MM.1S (cell line): ENCODE data around the gene LEUTX.
"Not testable (repeated sequence)": the region's sequence is repeated elsewhere in the genome, so short reads cannot be mapped to it uniquely, and the experiment has no call there.

Experiments
- DNase-seq: peaks from one replicate; pipeline ENCODE4 v3.0.0-alpha.2; 2015
- H2AFZ ChIP-seq: fragments of 300-600 bp; sonication (generic); 2 replicates; pipeline ENCODE4 v1.6.0; 2016; ENCODE audit warnings: antibody characterized with exemption, low read length
- H3F3A ChIP-seq: fragments of 300-600 bp; sonication (generic); 2 replicates; pipeline ENCODE4 v1.6.1; 2016; ENCODE audit warnings: mild to moderate bottlenecking, antibody characterized with exemption, low read length, moderate library complexity, mixed read lengths; ENCODE audit not compliant: insufficient read depth
- H3K27ac ChIP-seq: fragments of 300-600 bp; sonication (generic); 2 replicates; pipeline ENCODE4 v1.5.1; 2016; ENCODE audit warnings: mild to moderate bottlenecking, low read length
- H3K27me3 ChIP-seq: fragments of 300-600 bp; sonication (generic); replicated peaks from 2 replicates; pipeline ENCODE4 v1.6.0; 2016; ENCODE audit warnings: low read length; ENCODE audit not compliant: insufficient read depth
- H3K36me3 ChIP-seq: fragments of 300-600 bp; sonication (generic); replicated peaks from 2 replicates; pipeline ENCODE4 v1.6.1; 2016; ENCODE audit warnings: mild to moderate bottlenecking, low read length, mixed read lengths; ENCODE audit not compliant: insufficient read depth
- H3K4me1 ChIP-seq: fragments of 300-600 bp; sonication (generic); 2 replicates; pipeline ENCODE4 v1.6.1; 2016; ENCODE audit warnings: low read length, mixed read lengths
- H3K4me2 ChIP-seq: fragments of 300-600 bp; sonication (generic); 2 replicates; pipeline ENCODE4 v1.6.0; 2016; ENCODE audit warnings: low read depth, low read length
- H3K4me3 ChIP-seq: fragments of 300-600 bp; sonication (generic); 2 replicates; pipeline ENCODE4 v1.5.1; 2016; ENCODE audit warnings: low read length, mixed read lengths
- H3K79me2 ChIP-seq: fragments of 300-600 bp; sonication (generic); 2 replicates; pipeline ENCODE4 v1.6.1; 2016; ENCODE audit warnings: mixed run types, low read length, mixed read lengths
- H3K9ac ChIP-seq: fragments of 300-600 bp; sonication (generic); 2 replicates; pipeline ENCODE4 v1.6.1; 2016; ENCODE audit warnings: low read length, mixed read lengths
- H3K9me2 ChIP-seq: fragments of 300-600 bp; sonication (generic); replicated peaks from 2 replicates; pipeline ENCODE4 v1.6.1; 2016; ENCODE audit warnings: mild to moderate bottlenecking, low read length, mixed read lengths; ENCODE audit not compliant: insufficient read depth
- H3K9me3 ChIP-seq: fragments of 300-600 bp; sonication (generic); replicated peaks from 2 replicates; pipeline ENCODE4 v1.6.1; 2016; ENCODE audit warnings: mild to moderate bottlenecking, low read length, mixed read lengths; ENCODE audit not compliant: insufficient read depth
- H4K20me1 ChIP-seq: fragments of 300-600 bp; sonication (generic); 2 replicates; pipeline ENCODE4 v1.6.1; 2016; ENCODE audit warnings: mild to moderate bottlenecking, low read length, moderate library complexity, mixed read lengths; ENCODE audit not compliant: insufficient read depth
- CTCF ChIP-seq: fragments of 300-600 bp; sonication (generic); IDR thresholded peaks from 2 replicates; pipeline ENCODE4 v1.5.1; 2016; ENCODE audit warnings: antibody characterized with exemption, low read length, mixed read lengths
- EZH2 ChIP-seq: fragments of 300-600 bp; sonication (generic); optimal IDR thresholded peaks from 2 replicates; pipeline ENCODE3; 2017; ENCODE audit warnings: low read depth, mild to moderate bottlenecking, antibody characterized with exemption, low read length, mixed read lengths
- EZH2phosphoT487 ChIP-seq: fragments of 300-600 bp; sonication (generic); IDR thresholded peaks from 2 replicates; pipeline ENCODE4 v1.6.1; 2018; ENCODE audit warnings: antibody characterized with exemption, low read length

The LEUTX gene

GRCh38 chr19:39802958-39803357, 24.3 kb downstream of the LEUTX start:
- Histone ChIP-seq H3K27me3 (no peaks in the 10 kb centered on the region), H2AFZ (no peak overlapping the region), H3K4me1 (no peaks in the 10 kb centered on the region), H3K9me3 (no peaks in the 10 kb centered on the region), H4K20me1 (no peaks in the 10 kb centered on the region), H3K4me3 (no peak overlapping the region), H3K9ac (no peak overlapping the region), H3K27ac (no peak overlapping the region), H3K79me2 (no peaks in the 10 kb centered on the region), H3K4me2 (no peak overlapping the region), H3K36me3 (no peaks in the 10 kb centered on the region), H3K9me2 (no peaks in the 10 kb centered on the region), H3F3A (no peaks in the 10 kb centered on the region)
- TF ChIP-seq EZH2phosphoT487 = no peak
- TF ChIP-seq EZH2 = no peak
- no peak for TF ChIP-seq CTCF
- DNase-seq = no peak

- no peaks in the 10 kb centered on the region for H3F3A ChIP-seq
- TF ChIP-seq CTCF = no peak
- no peak for TF ChIP-seq EZH2phosphoT487
- TF ChIP-seq EZH2 = no peak
- DNase-seq = no peak
Observed at GRCh38 chr19:39805104-39805503, 26.4 kb downstream of the LEUTX start.

GRCh38 chr19:39807846-39808364, 29.3 kb downstream of the LEUTX start:
- TF ChIP-seq EZH2phosphoT487 = no peak
- no peak for TF ChIP-seq EZH2
- TF ChIP-seq CTCF = no peak
- H3K9me3 ChIP-seq = no peaks in the 10 kb centered on the region
- H3K9me2 ChIP-seq = no peaks in the 10 kb centered on the region
- DNase-seq = no peak
- no peak overlapping the region for H3K4me3 ChIP-seq
- no peaks in the 10 kb centered on the region for H3K4me1 ChIP-seq
- no peak overlapping the region for H3K9ac ChIP-seq
- H3K79me2 ChIP-seq = no peaks in the 10 kb centered on the region
- no peaks in the 10 kb centered on the region for H4K20me1 ChIP-seq
- H3F3A ChIP-seq = no peaks in the 10 kb centered on the region
- no peak overlapping the region for H2AFZ ChIP-seq
- no peaks in the 10 kb centered on the region for H3K36me3 ChIP-seq
- H3K27ac ChIP-seq = no peak overlapping the region
- no peak overlapping the region for H3K4me2 ChIP-seq
- H3K27me3 ChIP-seq = no peaks in the 10 kb centered on the region

More at GRCh38 chr19:39805104-39805503, 26.4 kb downstream of the LEUTX start:
- no peak overlapping the region for H3K4me3 ChIP-seq
- no peak overlapping the region for H3K9ac ChIP-seq
- H3K79me2 ChIP-seq = no peaks in the 10 kb centered on the region
- no peaks in the 10 kb centered on the region for H3K4me1 ChIP-seq
- H3K4me2 ChIP-seq = no peak overlapping the region
- H3K27ac ChIP-seq = no peak overlapping the region
- no peaks in the 10 kb centered on the region for H3K9me2 ChIP-seq
- no peak overlapping the region for H2AFZ ChIP-seq
- H3K9me3 ChIP-seq = no peaks in the 10 kb centered on the region
- no peaks in the 10 kb centered on the region for H3K36me3 ChIP-seq
- no peaks in the 10 kb centered on the region for H4K20me1 ChIP-seq
- no peaks in the 10 kb centered on the region for H3K27me3 ChIP-seq

GRCh38 chr19:39808688-39809087, 30.0 kb downstream of the LEUTX start:
- not testable (repeated sequence) for H3K4me2 ChIP-seq, H3K9me2 ChIP-seq, H3K4me1 ChIP-seq, H3K9me3 ChIP-seq, H3K4me3 ChIP-seq, DNase-seq, H4K20me1 ChIP-seq, H2AFZ ChIP-seq, H3K79me2 ChIP-seq, H3K27ac ChIP-seq, H3K27me3 ChIP-seq, H3K9ac ChIP-seq, H3K36me3 ChIP-seq, H3F3A ChIP-seq
